ENCODE results near the gene SLC8A1. TPM values are rescaled to one million over a fixed set of nuclear protein-coding genes. Genes with fewer than 3 reads are reported as not detected.
A peak's percentile ranks its signal among the peaks of the same experiment; 100 is the strongest.

The SLC8A1 gene
- total RNA-seq, 1 donor from 2014 or later, result 82.9 TPM

GRCh38 chr2:40155728-40156127, 296.2 kb downstream of the SLC8A1 start:
- no peak for DNase-seq (ENCODE audit: low spot score)

GRCh38 chr2:40150266-40150665, 301.6 kb downstream of the SLC8A1 start:
- no peak for DNase-seq (ENCODE audit: low spot score)

- DNase-seq (ENCODE audit: low spot score), result no peak
Measured at GRCh38 chr2:40148334-40148733, 303.6 kb downstream of the SLC8A1 start.

- DNase-seq (ENCODE audit: low spot score), result no peak
Measured at GRCh38 chr2:40147360-40147759, 304.5 kb downstream of the SLC8A1 start.

GRCh38 chr2:40144022-40144421, 307.9 kb downstream of the SLC8A1 start:
- no peak for DNase-seq (ENCODE audit: low spot score)

- DNase-seq (ENCODE audit: low spot score), result no peak
Measured at GRCh38 chr2:40138314-40138713, 313.6 kb downstream of the SLC8A1 start.

GRCh38 chr2:40131081-40131704, 320.7 kb downstream of the SLC8A1 start:
- no peak for DNase-seq (ENCODE audit: low spot score)

GRCh38 chr2:40130251-40130994, 321.5 kb downstream of the SLC8A1 start:
- DNase-seq (ENCODE audit: low spot score), result no peak

GRCh38 chr2:40129725-40130124, 322.2 kb downstream of the SLC8A1 start:
- DNase-seq (ENCODE audit: low spot score), result peak; percentile 11

- DNase-seq (ENCODE audit: low spot score), result no peak
Measured at GRCh38 chr2:40128796-40129195, 323.1 kb downstream of the SLC8A1 start.

- peak; percentile 13 for DNase-seq (ENCODE audit: low spot score)
Measured at GRCh38 chr2:40127890-40128557, 323.9 kb downstream of the SLC8A1 start.

GRCh38 chr2:40127146-40127545, 324.7 kb downstream of the SLC8A1 start:
- no peak for DNase-seq (ENCODE audit: low spot score)

- no peak for DNase-seq (ENCODE audit: low spot score)
Measured at GRCh38 chr2:40126006-40126405, 325.9 kb downstream of the SLC8A1 start.

- no peak for DNase-seq (ENCODE audit: low spot score)
Measured at GRCh38 chr2:40123746-40124145, 328.1 kb downstream of the SLC8A1 start.

GRCh38 chr2:40123326-40123725, 328.6 kb downstream of the SLC8A1 start:
- DNase-seq (ENCODE audit: low spot score), result no peak

GRCh38 chr2:40120957-40121356, 330.9 kb downstream of the SLC8A1 start:
- DNase-seq (ENCODE audit: low spot score), result no peak

GRCh38 chr2:40120026-40120425, 331.9 kb downstream of the SLC8A1 start:
- DNase-seq (ENCODE audit: low spot score), result no peak

- DNase-seq (ENCODE audit: low spot score), result no peak
Measured at GRCh38 chr2:40118622-40119021, 333.3 kb downstream of the SLC8A1 start.

GRCh38 chr2:40115894-40116293, 336.0 kb downstream of the SLC8A1 start:
- DNase-seq (ENCODE audit: low spot score), result no peak

- DNase-seq (ENCODE audit: low spot score), result no peak
Measured at GRCh38 chr2:40115348-40115747, 336.5 kb downstream of the SLC8A1 start.

- DNase-seq (ENCODE audit: low spot score), result no peak
Measured at GRCh38 chr2:40113997-40114396, 337.9 kb downstream of the SLC8A1 start.

- no peak for DNase-seq (ENCODE audit: low spot score)
Measured at GRCh38 chr2:40113272-40113968, 338.5 kb downstream of the SLC8A1 start.

Measured in mucosa of gallbladder (tissue), 1 donor.